Panc1 (cell line): ENCODE data around the gene CCDC28A. TPM values are rescaled to one million over a fixed set of nuclear protein-coding genes. Genes with fewer than 3 reads are reported as not detected.
A peak's percentile ranks its signal among the peaks of the same experiment; 100 is the strongest.

Experiments used
- ATAC-seq: fragments of 200-7000 bp; cut with Tn5 transposase; 2 replicates; pipeline ENCODE4 v1.9.1; 2020; ENCODE audit warnings: mild to moderate bottlenecking, moderate library complexity
- BruUV-seq: library from RNA; stranded (reverse); fragments of 400-500 nt; replicated peaks from 2 replicates; lab custom pipeline; 2021; lab: Mats Ljungman, UMichigan
- CTCF ChIA-PET: fragments of 300-600 bp; sonication (Branson Sonifier 250); formaldehyde crosslinking; loops from one replicate; lab custom pipeline; 2022; ENCODE audit warnings: antibody characterized with exemption; lab: Charles Lee
- POLR2A ChIA-PET: fragments of 300-600 bp; sonication (Branson Sonifier 250); formaldehyde crosslinking; loops from one replicate; lab custom pipeline; 2022; ENCODE audit warnings: antibody characterized with exemption; lab: Charles Lee
- DNase-seq: peaks from one replicate; pipeline ENCODE4 v3.0.0-alpha.2; 2010; ENCODE audit warnings: low read depth, low spot score
- H3K27ac ChIP-seq: 2 replicates; pipeline ENCODE4 v1.5.1; 2011; ENCODE audit warnings: mild to moderate bottlenecking, low read length, inconsistent platforms
- H3K27me3 ChIP-seq: fragments of 200-500 bp; sonication (Bioruptor generic); 2 replicates; pipeline ENCODE4 v1.6.0; 2014; ENCODE audit warnings: low read length, inconsistent platforms; ENCODE audit not compliant: control insufficient read depth, insufficient read depth
- H3K36me3 ChIP-seq: fragments of 200-500 bp; sonication (Bioruptor generic); 2 replicates; pipeline ENCODE4 v1.5.1; 2014; ENCODE audit warnings: inconsistent platforms, mild to moderate bottlenecking, low read length, moderate library complexity; ENCODE audit not compliant: control insufficient read depth, insufficient read depth
- H3K4me1 ChIP-seq: 2 replicates; pipeline ENCODE4 v1.5.1; 2011; ENCODE audit warnings: inconsistent platforms, mild to moderate bottlenecking, low read length, moderate library complexity; ENCODE audit not compliant: control insufficient read depth, insufficient read depth
- H3K4me3 ChIP-seq, 2 experiments: 2 replicates each; pipeline ENCODE4 v1.5.1; 2011 to 2012; ENCODE audit warnings: low read depth in 2 of 2, low read length in 2 of 2, mild to moderate bottlenecking in 2 of 2, inconsistent platforms in 1 of 2, moderate library complexity in 1 of 2
- H3K9me3 ChIP-seq: fragments of 200-500 bp; sonication (Bioruptor generic); 2 replicates; pipeline ENCODE4 v1.5.1; 2014; ENCODE audit warnings: low read depth, mild to moderate bottlenecking, inconsistent platforms, low read length, moderate library complexity; ENCODE audit not compliant: control insufficient read depth, insufficient read depth
- CTCF ChIP-seq: fragments of 450-650 bp; IDR thresholded peaks from 2 replicates; pipeline ENCODE4 v1.5.1; 2017; ENCODE audit warnings: mild to moderate bottlenecking
- POLR2AphosphoS5 ChIP-seq: IDR thresholded peaks from 2 replicates; pipeline ENCODE4 v1.6.1; 2012; ENCODE audit warnings: mild to moderate bottlenecking, low read depth, low read length, moderate library complexity
- REST ChIP-seq, 2 experiments: IDR thresholded peaks; 2 replicates each; pipeline ENCODE4 v1.6.1; 2011 to 2012; ENCODE audit warnings: low read depth in 2 of 2, control low read depth in 1 of 2, low read length in 1 of 2, mild to moderate bottlenecking in 1 of 2, moderate library complexity in 1 of 2; ENCODE audit not compliant: insufficient read depth in 1 of 2
- SIN3A ChIP-seq: IDR thresholded peaks from 2 replicates; pipeline ENCODE4 v1.6.1; 2012; ENCODE audit warnings: low read depth, mild to moderate bottlenecking, low read length, moderate library complexity, borderline replicate concordance; ENCODE audit not compliant: insufficient read depth
- TCF7L2 ChIP-seq: IDR thresholded peaks from 2 replicates; pipeline ENCODE4 v1.6.1; 2011; ENCODE audit warnings: mild to moderate bottlenecking, low read depth, low read length, inconsistent platforms
- in situ Hi-C: cut with HindIII; loops from 2 replicates; pipeline ENCODE4 v1.10.0; 2016; ENCODE audit warnings: low sequenced_read_pairs, low pct_unique_long_range_greater_than_20kb
- intact Hi-C: fragments of 100-400 bp; cut with micrococcal nuclease; formaldehyde crosslinking; loops from one replicate; pipeline ENCODE4 v1.10.0; 2022; ENCODE audit not compliant: unreplicated experiment
- total RNA-seq: library from RNA; stranded (reverse); gene quantifications from one replicate; pipeline ENCODE4 v1.2.1, GENCODE V29; 2021; ENCODE audit not compliant: unreplicated experiment

The CCDC28A gene
- total RNA-seq, 1 experiment from 2014 or later = 4.7 TPM

- Histone ChIP-seq H3K9me3 (no peaks in the 10 kb centered on the region), H3K36me3 (no peaks in the 10 kb centered on the region), H3K4me1 (no peaks in the 10 kb centered on the region), H3K27ac (no peak overlapping the region), H3K27me3 (no peaks in the 10 kb centered on the region), H3K4me3 (no peak overlapping the region)
- no TSS peak for BruUV-seq
- ChIA-PET POLR2A (no interaction called here), CTCF (no interaction called here)
- intact Hi-C loops = no loop called here
- ATAC-seq = no peak
- DNase-seq = no peak
- in situ Hi-C loops = no loop called here
- TF ChIP-seq POLR2AphosphoS5 (no peak), REST (IDR thresholded peaks at IDR 0.05; ENCODE audit: insufficient read depth in 1 of 2, low read depth in 2 of 2, low read length in 1 of 2) (no peak), SIN3A (no peak), CTCF (no peak), TCF7L2 (no peak)
These were observed 24.4 kb downstream of the CCDC28A start for GRCh38 chr6:138797806-138798446.

- Histone ChIP-seq H3K27me3 (peaks cover 4% of the 10 kb centered on the region; the same call in 1 of the 2 replicates), H3K9me3 (no peaks in the 10 kb centered on the region), H3K4me1 (no peaks in the 10 kb centered on the region), H3K4me3 (no peak overlapping the region), H3K27ac (no peak overlapping the region), H3K36me3 (no peaks in the 10 kb centered on the region)
- ATAC-seq (no peak), DNase-seq (no peak)
- ChIA-PET CTCF (no interaction called here), POLR2A (no interaction called here)
- intact Hi-C loops (no loop called here), in situ Hi-C loops (no loop called here)
- TF ChIP-seq TCF7L2 (no peak), CTCF (peak; percentile 43), REST (IDR thresholded peaks at IDR 0.05; ENCODE audit: insufficient read depth in 1 of 2, low read depth in 2 of 2, low read length in 1 of 2) (no peak), POLR2AphosphoS5 (no peak)
- no TSS peak for BruUV-seq
These were observed 27.0 kb downstream of the CCDC28A start for GRCh38 chr6:138800377-138801150.
